HG03060 (cell line): Measurements from ENCODE around the gene BAZ2B.

ENCODE experiments used
- ATAC-seq: cut with Tn5 transposase; IDR thresholded peaks from one replicate; pipeline ENCODE4 v1.9.1; 2021; ENCODE audit warnings: low read depth, moderate number of reproducible peaks; ENCODE audit not compliant: unreplicated experiment

Gene BAZ2B

GRCh38 chr2:159585622-159586021, 30.7 kb downstream of the BAZ2B start:
- no peak for ATAC-seq

- ATAC-seq = no peak
Observed at GRCh38 chr2:159584796-159585195, 31.6 kb downstream of the BAZ2B start.

- no peak for ATAC-seq
Observed at GRCh38 chr2:159573846-159574606, 42.3 kb downstream of the BAZ2B start.

GRCh38 chr2:159573294-159573693, 43.1 kb downstream of the BAZ2B start:
- no peak for ATAC-seq

GRCh38 chr2:159572459-159572858, 43.9 kb downstream of the BAZ2B start:
- no peak for ATAC-seq

- ATAC-seq = no peak
Observed at GRCh38 chr2:159571540-159572260, 44.6 kb downstream of the BAZ2B start.

- ATAC-seq = no peak
Observed at GRCh38 chr2:159564081-159564480, 52.3 kb downstream of the BAZ2B start.

GRCh38 chr2:159562248-159562647, 54.1 kb downstream of the BAZ2B start:
- no peak for ATAC-seq

- ATAC-seq = no peak
Observed at GRCh38 chr2:159561786-159562185, 54.6 kb downstream of the BAZ2B start.

GRCh38 chr2:159561242-159561641, 55.1 kb downstream of the BAZ2B start:
- no peak for ATAC-seq

GRCh38 chr2:159559034-159559433, 57.3 kb downstream of the BAZ2B start:
- ATAC-seq = no peak

GRCh38 chr2:159558479-159558878, 57.9 kb downstream of the BAZ2B start:
- no peak for ATAC-seq

- ATAC-seq = no peak
Observed at GRCh38 chr2:159557437-159558034, 58.8 kb downstream of the BAZ2B start.

- no peak for ATAC-seq
Observed at GRCh38 chr2:159555651-159556392, 60.5 kb downstream of the BAZ2B start.

- ATAC-seq = no peak
Observed at GRCh38 chr2:159553727-159554126, 62.6 kb downstream of the BAZ2B start.

- ATAC-seq = no peak
Observed at GRCh38 chr2:159551806-159552205, 64.5 kb downstream of the BAZ2B start.

GRCh38 chr2:159550231-159550630, 66.1 kb downstream of the BAZ2B start:
- ATAC-seq = no peak

- ATAC-seq = no peak
Observed at GRCh38 chr2:159549234-159549633, 67.1 kb downstream of the BAZ2B start.

- no peak for ATAC-seq
Observed at GRCh38 chr2:159546716-159547430, 69.5 kb downstream of the BAZ2B start.

- no peak for ATAC-seq
Observed at GRCh38 chr2:159546039-159546438, 70.3 kb downstream of the BAZ2B start.
